ENCODE results near the gene CLDND2.

Gene CLDND2

DNA sequence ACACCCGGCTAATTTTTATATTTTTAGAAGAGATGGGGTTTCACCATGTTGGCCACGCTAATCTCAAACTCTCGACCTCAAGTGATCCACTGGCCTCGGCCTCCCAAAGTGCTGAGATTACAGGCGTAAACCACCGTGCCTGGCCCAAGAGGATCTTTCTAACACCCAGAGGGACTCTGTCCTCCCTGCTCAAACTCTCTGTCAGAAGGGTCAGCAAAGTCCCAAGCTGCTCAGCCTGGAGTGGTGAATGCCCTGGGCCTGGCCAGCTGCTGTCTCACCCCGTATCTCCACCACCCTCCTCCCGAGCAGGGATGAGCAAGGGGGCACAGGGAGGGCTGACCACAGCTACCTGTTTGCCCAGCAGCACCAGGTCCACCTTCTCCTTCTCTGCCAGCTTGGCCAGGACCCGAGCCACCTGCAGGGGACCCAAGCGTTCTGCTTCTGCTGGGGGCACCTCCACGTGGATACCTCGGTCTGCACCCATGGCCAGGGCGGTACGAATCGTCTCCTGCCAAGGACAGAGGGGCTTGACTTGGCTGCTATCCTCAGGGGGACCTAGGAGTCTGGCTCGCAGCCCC lies 15.9 kb downstream of the CLDND2 start:
- DNase-seq, result no peak

DNA sequence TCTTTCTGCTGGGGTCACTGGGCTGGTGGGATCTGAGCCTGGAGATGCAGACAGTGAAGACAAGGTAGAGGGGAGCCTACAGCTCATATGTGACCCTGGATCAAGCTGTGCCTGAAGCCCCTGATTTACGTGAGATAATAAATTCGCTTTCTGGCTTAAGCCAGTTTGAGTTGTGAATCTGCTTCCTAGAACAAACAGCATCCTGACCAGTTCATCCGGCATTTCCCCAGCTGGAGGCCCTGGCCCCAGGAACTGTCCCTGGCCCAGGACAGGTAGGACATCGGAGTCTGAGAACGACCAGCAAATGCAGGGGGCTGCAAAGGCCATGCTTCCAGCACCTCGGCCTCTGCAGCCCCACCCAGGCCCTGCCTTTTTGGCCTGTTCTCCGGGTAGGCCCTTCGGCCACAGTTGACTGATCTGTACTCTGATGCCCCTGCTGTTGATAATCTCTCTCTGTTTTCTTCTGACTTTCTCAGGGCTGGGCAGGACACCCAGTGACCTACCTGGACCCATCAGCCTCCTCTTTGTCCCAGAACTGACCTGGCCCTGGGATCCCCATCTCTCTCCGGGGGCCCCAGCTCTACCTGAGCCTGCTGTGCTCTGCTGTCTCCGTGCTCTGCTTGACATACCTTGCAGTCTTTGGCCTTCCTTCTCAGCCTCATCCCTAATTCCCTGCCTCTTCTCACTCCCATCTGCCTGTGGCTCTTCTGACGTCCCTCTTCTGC lies 17.4 kb downstream of the CLDND2 start:
- DNase-seq, result no peak

DNA sequence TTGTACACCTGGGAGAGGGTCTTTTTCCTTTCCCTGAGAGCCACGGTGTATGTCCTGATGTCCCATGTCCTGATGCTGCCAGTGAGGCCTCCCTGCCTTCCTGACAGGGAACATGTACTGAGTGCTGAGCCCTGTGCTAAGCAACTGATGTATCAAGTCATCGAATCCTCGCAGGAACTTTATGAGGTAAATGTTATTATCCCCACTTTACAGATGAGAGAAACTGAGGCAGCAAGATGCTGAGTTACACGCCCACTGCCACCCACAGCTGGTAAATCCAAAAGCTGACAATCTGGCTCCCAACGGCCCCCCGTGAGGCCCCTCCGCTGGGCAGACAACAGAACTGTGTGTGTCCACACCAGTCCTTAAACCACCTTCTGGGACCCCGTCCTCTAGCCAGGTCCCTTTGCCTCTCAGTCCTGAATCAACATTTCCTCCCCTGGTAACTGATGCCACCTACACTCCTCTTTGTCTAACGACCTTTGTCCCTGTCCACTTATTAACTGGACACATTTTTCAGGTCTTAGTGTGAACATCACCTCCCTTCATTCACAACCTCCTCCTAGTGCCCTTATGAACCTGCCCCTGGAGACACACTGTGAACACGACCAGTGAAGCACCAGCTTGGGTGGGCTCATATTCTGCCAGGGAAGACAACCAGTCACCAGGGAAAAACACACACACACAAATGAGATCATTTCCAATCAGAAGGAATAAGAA lies 21.4 kb downstream of the CLDND2 start:
- DNase-seq, result no peak

DNA sequence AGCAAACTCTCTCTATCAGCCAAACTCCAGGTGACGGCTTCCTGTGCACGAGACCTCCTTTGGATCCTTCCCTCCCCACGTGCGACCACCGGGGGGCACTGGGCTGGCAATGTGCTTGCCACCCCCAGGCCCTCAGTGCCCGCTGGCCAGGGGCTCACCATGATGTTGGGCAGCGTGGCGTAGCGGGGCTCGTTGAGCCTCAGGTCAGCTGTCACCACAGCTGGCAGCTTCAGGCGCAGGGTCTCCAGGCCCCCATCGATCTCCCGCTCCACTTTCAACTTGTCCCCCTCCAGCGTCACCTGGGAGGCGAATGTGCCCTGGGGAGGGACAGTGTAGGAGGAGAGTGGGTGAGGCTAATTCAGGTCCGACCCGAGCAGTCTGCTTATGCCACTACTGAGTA lies 22.1 kb downstream of the CLDND2 start:
- DNase-seq, result no peak

DNA sequence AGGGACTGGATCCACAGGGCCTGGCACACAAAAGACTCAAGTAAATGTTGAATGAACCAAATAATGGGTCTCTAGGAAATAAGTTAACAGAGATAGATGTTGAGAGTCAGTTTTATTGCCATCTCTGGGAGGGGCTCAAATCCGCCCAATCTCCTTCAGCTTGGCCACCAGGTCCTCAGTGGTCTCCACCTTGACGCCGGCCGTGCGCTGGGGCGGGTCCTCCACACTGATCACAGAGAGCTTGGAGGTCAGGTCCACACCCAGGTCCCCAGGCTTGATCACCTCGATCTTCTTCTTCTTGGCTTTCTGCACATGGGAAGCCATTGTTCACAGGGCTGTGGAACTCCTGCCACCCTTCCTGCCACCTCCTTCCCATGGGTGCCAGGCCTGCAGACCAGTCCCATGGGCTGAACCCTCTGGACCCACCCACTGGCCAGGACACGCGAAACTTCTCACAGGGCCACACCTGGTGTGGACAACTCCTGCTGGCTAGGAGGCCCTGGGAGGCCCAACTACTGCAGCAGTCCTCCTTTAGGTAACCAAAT lies 23.7 kb downstream of the CLDND2 start:
- no peak for DNase-seq

DNA sequence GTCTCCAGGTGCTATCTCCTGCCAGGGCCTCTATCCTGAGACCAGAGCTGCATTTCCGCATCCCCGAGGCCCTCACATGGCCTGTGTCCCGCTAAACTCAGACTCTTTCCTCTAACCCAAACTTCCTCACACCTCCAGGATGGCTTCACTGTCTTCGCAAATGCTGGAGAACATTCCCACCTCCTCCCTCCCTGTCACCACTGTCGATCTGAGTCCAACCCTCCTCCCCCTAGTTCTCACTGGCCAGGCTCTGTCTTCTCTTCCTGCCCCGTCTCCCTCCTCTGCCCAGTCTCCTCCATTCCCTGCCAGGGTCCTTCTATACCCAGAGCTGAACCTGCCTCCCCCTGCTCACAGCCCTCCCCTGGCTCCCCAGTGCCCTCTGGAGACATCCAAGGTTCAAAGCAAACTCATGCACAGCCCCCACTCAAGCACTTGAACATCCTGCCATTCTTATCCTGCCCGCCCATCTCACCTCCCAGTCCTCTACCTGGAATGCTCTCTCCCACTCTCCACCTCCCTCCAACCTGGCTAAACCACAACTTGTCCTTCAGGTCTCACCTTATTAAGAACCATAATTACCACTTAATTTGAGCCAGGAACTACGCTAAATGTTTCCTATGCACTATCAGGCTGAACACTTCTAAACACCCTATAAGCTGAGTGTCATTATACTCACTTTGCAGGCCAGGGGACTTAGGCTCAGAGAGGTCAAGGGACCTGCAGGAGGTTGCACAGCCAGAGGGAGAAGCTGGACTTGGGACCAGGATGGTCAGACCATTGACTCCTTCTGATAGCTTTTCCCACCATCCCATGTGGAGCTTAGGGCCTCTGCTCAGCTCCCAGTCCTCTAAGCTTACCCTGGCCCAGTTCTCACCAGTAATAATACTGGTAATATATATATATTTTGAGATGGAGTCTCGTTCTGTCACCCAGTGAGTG lies 25.9 kb downstream of the CLDND2 start:
- DNase-seq, result no peak

DNA sequence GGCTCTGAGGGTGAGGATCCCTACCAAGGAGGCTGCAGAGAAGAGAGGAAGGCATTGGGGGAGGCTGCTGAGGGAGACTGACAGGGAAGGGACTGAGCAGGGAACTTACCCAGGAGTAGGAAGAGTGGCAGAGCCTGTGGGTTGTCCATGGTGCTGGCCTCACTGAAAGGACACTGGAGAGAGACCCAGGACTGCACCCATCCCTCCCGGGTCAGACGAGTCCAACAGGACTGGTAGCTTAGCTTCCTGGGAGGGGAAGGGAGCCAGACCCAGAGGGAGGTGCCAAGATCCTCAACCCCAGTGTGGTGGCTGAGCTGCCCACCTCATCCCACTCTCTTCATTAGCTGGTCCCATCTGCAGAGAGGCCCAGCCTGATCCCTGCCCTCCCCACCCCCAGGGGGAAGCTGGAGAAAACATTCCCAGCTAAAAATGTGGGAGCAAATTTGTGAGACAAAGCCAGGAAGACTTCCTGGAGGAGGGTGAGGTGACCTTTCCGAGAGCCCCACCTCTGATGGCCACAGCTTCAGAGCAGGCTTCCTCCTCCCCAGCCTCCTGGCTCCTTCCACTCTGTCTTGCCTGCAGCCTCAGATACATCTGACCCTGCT lies 26.7 kb downstream of the CLDND2 start, which contains the start of gene VSIG10L:
Gene VSIG10L, minus strand, starts transcription at position 164 of the 605 bp plus-strand sequence. Its CDS starts 15 bp downstream, at position 149.
- DNase-seq, result no peak

DNA sequence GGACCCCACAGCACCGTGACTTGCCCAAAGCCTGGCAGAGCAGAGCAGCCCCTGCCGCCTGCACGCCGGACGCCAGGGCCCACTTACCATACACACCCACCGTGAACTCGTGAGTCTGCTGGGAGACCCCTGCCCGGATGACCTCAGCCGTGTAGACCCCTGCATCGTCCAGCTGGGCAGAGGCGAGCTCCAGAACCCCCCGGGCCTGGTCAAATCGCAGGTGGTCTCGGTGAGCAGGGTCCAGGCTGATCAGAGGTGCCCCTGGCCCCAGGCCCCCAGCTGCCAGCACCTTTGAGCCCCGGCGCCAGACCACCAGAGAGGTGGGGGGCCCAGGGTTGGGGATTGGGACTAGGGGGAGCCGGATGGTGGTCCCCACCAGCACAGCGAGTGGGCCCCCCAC lies 27.7 kb downstream of the CLDND2 start:
- no peak for DNase-seq

DNA sequence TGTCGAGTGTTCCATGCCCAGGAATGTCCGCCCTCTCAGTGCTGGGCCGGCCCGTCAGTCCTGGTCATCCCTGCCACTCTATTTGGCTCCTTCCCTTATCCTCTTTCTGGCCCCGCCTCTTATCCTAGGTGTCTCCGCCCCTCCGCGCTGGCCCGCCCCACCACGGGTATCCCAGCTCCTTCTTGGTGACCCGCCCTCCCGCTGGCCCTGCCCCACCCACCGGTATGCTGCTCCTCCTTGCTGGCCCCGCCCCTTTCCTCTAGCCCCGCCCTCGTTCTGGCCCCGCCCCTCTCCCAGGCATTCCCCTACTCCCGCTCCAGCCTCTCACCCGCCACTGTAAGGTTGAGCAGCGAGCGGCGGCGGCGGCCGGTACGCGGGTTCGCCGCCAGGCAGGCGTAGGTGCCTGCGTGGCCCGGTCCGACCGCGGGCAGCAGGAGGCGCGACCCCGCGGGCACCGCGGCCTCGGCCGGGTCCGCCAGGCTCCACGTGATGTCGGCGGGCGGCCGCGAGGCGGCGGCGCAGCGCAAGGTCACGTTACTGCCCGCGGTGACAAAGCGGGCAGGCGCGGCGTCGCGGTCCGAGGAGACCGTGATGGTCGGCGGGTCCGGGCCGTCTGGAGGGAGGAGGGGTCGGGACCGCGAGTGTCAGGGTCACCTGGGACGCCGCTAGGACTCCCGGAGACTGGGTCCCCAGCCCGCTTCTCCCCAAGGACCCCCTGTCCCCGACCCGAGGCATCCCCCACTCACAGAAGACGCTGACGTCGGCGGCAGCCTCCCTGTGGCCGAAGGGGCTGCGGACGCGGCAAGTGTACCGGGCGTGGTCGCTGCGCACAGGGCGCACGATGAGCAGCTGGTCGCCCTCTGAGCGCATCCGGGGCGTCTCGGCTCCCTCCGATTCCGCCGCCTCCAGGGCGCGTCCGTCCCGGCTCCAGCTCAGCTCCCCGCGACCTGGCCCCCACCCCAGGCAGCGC lies 28.8 kb downstream of the CLDND2 start:
- no peak for DNase-seq

DNA sequence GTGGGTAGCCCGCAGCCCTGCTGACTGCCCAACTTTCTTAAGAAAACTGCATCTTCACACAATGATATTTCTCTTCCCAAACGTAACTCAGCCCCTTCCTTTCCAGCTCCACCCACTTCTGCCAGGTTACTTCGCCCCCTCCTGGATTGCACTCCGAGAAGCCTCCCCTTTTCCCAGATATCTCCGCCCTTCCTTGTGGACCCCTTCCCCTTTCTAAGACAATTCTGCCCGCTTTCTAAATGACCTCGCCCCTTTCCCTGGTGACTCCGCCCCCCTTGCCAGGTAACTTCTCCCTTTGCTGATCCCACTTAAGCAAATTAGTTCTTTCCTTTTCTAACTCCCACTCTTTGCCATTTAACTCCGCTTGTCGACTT lies 29.5 kb downstream of the CLDND2 start:
- no peak for DNase-seq

DNA sequence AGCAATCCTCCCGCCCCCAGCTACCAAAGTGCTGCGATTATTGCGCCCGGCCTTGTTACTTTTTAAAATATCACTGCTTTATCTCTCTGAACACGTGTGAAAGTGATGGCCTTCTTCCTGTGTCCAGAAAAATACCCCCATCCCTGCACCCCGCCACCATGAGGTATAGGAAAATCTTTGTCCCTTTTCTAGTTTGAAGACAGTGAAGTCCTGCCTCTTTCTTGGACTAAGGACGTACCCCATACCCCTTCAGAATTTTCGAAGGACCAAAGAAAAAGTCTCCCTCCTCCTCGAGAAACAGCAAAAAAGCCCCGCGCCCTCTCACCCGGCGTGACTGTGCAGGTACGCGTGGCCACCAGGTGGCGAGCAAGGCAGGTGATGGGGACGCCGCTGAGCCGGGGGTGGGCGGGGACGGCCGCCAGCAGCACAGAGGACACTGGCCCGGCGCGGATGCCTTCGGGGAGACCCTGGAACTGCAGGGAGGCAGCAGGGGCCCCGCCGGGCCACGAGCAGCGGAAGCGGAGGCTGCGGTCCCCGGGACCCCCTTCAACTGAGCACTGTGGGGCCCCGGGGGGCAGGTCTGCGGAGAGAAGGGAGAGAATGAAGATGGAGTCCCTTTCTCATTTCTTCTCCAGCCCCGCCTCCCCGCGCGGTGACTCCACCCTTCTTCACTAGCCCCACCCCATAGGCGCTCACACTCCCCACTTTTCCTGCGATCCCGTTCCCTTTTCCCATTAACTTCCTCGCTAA lies 30.1 kb downstream of the CLDND2 start:
- DNase-seq, result no peak

DNA sequence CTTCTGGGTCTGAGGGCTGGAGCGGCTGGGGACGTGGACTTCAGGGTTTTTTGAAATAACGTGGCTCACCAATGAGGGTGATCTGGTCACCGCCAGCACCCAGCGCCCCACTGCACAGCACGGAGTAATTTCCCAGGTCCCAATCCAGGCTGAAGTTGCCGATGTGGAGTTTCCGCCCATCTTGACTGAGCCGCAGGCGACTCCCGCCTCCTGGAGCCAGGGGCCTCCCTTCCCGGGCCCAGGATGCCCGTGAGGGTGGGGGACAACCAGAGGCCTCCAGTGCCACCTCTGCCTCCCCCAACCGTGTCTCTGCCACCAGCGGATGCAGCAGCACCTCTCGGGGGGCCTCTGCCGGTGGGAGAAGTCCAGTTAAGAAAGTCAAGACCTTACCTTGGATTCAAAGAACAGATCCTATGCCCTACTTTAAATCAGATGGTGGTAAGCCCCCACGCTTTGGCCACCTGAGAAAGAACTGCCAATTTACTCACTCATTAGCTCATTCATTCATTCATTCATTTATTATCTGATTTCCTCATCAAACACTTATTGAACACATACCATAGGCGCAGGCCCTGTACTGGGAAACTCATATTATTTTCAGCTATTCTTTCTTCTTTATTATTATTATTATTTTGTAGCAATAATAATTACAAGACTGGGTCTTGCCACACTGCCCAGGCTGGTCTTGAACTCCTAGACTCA lies 30.8 kb downstream of the CLDND2 start:
- no peak for DNase-seq

DNA sequence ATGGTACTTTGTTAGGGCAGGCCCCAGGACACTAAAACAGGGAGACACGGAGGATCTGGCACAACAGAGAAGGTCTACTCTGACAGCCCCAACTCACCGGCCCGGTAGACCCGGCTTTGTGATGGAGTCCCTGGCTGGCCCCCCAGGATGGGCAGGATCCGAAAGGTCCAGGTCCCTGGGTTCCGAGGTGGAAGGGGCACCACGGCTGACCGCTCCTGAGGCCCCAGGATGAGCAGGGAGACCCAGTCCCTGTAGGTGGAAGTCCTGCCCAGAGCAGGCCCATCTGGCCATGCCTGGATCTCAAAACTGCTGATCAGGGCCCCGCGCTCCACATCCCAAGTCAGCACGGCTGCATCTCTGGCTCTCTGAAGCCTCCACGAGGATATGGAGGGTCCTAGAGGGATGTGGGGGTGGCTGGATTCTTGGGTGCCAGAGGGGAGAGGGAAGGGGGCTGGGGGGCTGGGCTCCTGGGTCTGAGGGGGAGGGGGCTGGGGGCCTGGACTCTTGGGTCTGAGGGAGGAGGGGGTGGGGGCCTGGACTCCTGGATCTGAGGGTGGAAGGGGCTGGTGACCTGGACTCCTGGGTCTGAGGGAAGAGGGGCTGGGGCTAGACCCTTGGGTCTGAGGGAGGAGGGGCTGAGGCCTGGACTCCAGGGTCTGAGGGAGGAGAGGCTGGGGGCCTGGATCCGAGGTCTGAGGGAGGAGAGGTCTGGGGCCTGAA lies 31.5 kb downstream of the CLDND2 start:
- DNase-seq, result no peak

DNA sequence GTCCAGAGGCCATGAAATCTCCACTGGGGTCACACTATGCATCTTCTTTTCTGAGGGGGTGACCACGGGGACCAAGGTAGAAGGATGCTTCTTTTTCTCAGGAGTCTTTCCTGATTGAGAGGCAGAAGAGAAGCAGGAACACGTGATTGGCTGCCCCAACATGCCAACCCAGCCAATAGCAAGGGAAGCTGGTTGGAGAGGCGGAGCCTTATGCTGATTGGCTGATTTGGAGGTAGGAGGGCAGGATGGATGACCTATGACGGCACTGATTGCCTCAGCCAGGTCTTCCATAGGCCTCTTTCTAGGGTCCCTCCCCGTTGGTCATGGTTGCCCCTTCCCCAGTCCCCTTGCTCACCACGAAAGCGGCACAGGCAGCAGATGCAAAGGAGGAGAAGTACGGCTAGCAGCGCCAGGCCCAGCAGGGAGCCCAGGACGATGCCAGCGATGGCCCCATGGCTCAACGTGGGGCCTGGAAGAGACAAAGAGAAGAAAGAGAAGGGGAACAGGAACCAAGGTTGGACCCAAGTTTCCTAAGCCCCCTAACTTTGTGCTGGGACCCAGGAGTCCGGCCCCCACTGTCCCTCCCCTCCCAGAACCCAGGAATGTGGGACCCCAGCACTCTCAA lies 34.9 kb downstream of the CLDND2 start:
- DNase-seq, result no peak

DNA sequence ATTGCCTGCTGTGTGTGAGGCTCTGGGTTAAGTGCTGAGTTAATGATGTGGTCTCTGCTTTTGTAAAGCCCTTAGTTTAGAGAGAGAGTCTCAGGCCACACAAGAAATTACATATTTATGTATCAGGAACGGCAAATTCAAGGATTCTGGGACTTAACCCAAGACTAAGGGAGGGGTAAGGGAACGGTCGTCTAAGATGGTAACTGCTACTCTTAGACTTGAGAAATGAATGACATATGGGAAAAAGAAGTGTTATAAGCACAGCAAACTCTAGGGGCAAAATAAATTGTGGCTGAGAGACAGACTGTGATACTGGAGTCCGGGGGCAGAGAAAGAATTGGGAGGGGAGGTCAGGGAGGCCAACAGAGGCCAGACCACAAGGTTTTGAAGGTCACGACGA lies 37.1 kb downstream of the CLDND2 start:
- no peak for DNase-seq

DNA sequence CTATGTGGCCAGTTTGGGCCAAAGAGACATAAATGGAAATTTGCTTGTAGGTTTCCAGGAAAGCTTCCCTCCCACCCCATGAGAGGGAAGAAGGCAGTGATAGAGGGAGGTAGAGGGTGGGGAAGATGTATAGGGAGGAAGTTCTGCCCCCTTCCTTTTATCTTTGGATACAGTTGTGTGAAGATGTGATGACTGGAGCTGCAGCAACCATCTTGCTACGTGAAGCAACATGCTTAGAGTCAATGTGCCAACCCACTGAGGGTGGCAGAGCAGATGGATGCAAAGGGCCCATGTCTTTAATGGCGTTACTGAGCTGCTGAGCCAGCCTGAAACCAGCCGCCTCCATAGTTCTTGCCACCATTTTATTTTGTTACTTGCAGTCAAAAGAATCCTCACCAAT lies 37.6 kb downstream of the CLDND2 start:
- DNase-seq, result no peak

DNA sequence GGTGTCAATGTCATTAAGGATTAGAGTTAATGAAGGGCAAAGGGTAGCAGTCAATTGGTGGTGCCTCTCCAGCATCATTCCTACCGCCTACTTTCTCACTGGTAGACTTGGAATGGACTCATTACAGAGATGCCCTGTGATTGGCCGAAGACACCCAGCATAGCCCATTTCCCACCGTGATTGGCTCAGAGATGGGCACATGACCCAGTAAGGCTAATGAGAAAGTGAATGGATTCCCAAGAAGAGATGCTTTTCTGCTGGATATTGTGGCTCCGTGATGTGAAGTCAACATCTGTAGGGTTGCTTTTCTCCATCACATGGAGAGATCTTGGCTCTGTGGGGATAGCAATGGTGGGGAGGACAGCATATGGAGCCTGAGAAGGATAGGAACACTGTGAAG lies 38.4 kb downstream of the CLDND2 start:
- DNase-seq, result no peak

DNA sequence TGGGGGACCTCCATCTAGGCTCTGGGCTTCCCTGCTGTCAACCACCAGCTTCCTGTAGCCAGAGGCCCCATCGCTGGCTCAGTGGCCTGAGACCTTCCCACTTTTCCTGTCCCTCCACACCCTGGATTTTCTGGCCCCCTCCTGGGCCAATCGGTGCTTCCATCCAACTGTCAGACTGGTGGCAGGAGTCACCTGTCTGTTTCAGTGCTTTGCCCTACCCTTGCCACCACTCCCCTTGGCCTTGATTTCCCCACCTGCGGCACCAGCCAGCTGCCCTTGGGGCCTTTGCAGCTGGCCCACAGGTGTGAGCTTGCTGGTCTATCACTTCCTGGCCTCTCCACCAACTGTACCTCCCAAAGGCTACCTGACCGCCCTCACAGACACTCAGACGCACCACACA lies 39.4 kb downstream of the CLDND2 start:
- no peak for DNase-seq
